GM18511 (cell line): ENCODE results near the gene ZNF70.
A peak's percentile ranks its signal among the peaks of the same experiment; 100 is the strongest.

Source experiments
- ATAC-seq: cut with Tn5 transposase; IDR thresholded peaks from one replicate; pipeline ENCODE4 v1.9.1; 2021; ENCODE audit warnings: mild to moderate bottlenecking, moderate library complexity; ENCODE audit not compliant: unreplicated experiment

ZNF70 gene

DNA sequence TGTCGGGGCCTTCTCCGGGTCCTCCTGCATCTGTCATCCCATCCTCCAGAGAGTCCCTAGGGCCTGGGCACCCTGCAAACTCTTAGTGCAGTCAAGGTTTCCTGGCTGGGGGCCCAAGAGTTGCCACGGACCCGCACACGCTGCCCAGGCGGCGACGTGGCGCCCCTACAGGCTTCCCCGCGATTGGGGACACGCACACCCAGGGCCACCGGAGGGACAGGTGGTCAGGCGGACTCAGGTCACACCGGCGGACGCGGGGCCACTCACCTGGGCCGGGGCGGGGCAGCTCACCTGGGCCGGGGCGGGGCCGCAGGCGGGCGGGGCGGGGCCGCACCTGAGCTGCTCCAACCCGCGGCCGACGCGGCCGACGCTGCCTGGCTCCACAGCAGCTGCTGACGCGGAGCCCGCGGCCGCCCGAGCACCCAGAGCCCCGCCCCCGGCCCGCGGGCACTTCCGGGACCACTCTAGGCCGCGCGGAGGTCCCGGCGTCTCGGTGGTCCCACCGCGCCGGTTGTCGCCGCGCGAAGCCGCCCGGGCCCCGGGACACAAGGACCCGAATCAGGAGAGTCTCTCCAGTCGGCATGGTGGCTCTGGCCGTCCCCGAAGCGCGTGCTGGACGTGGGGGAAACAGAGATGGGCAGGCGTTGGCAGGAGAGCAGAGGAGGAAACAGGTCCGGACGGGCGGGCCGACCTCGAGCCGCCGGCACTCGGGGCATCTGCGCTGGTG is at the start of gene ZNF70:
ZNF70 (minus strand) TSS at position 399 of the 727 bp plus-strand sequence. CDS start 5,972 bp downstream, outside the sequence.
- peak; percentile 77 for ATAC-seq

DNA sequence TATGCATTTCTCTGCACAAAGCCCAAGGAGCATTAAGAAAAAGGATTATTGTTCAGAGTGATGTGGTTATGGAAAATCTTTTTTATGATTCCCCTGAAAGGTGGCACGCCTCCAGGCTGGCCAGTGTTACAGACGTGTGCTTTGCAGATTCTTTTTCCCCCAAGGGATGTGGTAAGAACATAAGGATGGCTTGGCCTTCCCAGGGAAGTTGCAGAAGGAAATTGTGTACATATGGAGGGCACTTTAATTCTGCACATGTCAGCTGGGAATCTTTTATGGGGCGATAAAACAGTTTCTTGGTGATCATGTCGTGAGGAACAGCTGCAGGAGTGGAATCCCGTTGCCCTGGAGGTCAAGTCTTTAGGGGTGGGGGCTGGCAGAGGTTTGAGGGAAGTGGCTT is 45.5 kb upstream of the ZNF70 start:
- ATAC-seq: no peak

DNA sequence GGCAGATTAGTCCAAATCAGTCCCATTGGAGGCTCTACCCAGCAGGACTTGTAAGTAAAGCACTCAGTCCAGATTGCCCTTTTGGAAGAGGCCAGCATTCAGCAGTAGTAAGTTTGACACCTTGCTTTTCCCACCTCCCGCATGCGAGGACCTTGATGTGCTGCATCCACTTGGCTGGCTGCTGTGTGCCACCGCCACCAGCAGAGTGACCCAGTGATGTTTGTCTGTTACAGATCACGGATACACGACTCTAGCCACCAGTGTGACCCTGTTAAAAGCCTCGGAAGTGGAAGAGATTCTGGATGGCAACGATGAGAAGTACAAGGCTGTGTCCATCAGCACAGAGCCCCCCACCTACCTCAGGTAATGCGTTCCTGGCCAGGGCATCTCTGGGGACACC is 42.4 kb upstream of the ZNF70 start:
- ATAC-seq: no peak

DNA sequence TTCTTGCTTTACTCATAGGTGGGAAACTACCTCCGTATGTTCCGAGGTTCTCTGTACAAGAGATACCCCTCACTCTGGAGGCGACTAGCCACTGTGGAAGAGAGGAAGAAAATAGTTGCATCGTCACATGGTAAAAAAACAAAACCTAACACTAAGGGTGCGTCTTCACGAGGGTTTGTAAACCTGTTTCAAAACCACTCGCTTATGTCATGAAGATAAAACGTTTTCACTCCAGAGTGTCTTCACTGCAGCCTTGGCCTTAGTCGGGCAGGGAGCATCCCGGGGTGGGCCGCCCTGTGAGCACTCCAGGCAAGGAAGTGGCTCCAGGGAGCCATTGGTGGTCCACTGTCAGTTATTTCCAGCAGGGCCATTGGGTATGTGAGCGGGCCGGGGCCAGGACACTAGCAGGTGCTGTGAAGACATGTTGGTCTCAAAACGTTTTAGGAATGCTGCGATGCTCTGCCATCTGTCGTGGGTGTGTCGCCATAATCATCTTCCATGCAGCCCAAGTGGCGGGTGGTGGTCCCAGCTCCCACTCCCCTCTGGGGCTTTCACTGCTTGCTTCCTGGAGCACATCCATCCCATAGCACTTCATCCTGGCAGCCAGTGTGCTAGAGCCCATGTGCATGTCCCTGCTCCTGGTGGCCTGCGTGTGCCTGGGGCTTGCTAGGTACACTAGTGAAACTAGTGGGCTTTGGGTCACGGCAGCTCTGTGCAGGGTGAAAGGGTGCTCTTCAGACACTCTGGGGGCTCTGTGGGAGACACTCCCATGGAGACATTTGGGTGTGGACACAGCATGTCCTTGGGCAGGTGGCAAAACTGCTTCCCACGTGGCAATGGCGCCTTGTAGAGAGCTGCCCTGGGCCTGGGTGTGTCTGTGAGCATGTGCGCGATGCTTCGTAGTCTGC is 41.1 kb upstream of the ZNF70 start:
- no peak for ATAC-seq

DNA sequence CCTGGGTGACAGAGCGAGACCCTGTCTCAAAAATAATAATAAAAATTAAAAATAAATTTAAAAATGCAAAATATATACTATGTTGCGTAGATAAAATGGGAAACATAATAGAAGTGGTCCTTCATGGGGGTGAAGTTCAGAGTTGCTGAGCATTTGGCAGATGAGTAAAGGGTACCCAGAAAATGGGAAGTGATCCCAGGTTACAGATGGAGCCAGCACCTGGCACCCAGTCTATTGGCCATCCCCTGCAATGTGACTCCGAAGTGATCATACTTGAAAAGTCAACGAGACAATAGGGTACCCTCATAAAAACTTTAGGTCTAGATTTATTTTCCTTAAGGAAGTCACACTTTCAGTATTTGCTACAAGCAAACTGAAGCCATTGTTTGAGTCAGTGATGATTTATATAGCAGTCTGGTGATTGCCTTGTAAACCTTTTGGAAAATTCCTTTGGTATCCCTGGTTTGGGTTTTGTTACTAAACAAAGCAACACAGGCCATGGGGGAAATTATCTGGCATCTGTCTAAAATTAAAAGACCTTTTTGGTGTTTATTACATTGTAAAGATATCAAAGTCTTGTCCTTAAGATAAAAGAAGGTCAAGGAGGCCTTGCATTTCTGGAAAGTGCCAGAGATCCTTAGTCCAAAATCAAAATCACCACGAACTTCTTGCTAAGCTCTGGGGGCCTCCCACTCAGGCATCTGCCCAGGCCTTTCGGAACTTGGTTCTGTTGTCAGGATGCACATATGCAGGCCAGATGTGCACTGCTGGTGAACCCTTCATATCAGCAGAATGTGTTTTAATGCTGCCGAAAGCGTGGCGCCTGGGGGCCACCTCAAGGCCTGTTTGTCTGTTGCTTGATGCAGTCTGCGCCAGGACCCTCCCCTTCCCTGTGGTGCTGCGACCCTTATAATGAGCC is 40.2 kb upstream of the ZNF70 start:
- no peak for ATAC-seq

DNA sequence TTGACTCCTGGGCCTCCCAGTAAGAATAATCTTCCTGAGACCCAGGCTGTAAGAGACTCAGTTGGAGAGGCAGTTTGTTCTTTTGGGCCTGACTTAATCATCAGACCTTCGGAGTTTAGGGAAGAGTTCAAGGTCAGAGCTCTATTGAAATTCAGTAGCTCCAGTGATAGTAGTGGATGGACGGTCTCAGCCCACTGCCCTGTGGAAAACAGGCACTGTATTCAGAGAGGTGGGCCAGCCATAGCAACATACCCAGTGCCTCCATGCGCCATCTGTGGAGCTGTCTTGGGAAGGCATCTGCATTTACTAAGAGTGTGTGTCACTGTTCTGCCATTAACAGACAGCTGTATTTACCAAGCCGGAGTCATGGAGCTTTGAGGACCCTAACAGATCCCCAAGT is 38.7 kb upstream of the ZNF70 start:
- ATAC-seq: no peak

DNA sequence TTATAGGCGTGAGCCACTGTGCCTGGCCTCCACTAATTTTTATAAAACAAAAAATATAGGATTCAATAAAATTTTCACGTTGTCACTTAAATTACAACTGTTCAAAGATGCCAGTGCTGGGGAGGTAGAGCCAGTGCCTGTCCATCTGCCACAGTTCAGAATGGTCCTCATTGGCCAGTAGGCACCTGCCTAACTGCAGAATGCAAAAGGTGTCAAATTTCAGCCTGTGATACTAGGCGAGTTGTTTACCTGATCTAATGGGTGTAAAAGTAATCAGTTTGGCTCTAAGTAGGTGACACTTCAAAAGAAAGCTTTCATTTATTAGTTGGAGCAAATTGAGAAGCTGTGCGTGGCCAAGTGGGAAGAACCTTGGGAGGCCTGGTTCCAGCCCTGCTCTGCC is 38.2 kb upstream of the ZNF70 start:
- ATAC-seq: no peak

DNA sequence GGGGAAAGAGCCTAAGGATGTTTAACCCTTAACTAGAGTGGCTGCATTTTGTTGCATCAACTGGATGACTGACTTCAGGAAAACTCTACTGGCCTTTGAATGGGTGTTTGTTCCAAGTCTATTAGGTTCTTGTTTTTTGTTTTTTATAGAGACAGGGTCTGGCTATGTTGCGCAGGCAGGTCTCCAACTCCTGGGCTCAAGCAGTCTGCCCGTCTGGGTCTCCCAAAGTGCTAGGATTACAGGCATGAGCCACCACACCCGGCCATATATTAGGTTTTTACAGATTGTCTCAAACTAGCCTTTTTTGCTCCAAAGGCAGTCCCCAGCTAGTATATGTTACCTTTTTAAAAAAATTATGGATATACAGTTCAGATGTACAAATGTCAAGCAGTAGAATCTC is 37.0 kb upstream of the ZNF70 start:
- ATAC-seq: no peak

DNA sequence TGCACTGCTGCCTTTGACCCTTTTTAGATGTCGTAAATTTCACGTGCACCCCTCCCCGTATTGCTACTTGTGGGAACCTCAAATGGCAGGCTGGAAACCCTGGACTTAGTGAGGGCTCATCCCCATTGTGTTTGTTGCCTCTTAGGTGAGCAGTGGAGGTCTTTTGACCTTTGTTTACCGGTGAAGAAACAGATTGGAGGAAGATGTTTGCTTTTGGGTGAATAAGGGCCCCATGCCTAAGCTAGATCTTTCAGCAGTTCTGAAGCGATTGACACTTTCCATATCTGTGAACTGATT is 36.6 kb upstream of the ZNF70 start:
- no peak for ATAC-seq

DNA sequence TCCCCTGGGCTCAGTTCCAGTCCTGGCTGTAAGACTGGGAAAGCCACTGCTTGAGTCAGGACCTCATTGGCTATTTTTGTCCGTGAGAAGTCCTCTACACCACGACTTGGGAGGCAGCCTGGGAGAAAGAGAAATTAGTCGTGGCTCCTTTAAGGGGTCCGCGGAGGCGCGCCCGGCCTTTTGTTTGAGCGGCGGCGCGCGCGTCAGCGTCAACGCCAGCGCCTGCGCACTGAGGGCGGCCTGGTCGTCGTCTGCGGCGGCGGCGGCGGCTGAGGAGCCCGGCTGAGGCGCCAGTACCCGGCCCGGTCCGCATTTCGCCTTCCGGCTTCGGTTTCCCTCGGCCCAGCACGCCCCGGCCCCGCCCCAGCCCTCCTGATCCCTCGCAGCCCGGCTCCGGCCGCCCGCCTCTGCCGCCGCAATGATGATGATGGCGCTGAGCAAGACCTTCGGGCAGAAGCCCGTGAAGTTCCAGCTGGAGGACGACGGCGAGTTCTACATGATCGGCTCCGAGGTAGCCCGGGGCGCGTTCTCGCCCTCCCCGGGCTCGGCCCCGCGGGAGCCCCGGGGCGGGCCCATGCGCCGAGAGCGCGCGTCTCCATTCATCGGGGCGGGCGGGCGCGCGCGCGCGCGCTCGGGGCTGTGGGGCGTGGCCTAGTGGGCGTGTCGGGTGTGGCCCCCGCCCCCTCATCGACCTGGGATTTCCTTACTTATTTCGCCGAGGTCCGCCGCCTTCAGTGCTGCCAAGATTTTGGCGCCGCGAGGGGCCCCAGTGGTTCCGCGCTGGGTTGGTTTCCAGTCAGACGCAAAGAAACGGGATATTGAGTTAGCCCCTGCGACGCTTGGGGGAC is 36.1 kb upstream of the ZNF70 start, which contains the start of gene SMARCB1:
SMARCB1 (plus strand) TSS at position 215 of the 848 bp plus-strand sequence; CDS start at position 419, 204 bp downstream.
- peak; percentile 76 for ATAC-seq

DNA sequence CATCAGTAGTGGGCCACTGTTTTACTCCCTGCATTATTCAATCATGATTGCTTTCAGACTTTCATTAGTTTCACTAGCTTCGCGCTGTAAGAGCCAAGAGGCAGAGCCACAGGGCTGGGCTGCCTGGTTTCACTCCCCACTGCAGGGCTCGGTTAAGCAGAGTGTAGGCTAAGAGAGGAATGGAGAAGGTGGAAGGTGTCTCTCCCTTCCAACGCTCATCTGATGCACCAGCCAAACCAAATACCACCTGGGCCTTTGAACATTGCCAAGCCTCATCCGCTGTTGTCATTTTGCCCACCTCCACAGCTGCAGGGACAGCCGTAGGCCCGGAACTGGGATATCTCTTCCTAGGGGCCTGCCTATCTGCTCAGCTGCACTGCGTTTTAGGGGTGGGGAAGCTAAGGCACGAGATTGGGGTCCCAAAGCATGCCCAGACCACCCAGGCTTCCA is 35.4 kb upstream of the ZNF70 start:
- ATAC-seq: no peak

DNA sequence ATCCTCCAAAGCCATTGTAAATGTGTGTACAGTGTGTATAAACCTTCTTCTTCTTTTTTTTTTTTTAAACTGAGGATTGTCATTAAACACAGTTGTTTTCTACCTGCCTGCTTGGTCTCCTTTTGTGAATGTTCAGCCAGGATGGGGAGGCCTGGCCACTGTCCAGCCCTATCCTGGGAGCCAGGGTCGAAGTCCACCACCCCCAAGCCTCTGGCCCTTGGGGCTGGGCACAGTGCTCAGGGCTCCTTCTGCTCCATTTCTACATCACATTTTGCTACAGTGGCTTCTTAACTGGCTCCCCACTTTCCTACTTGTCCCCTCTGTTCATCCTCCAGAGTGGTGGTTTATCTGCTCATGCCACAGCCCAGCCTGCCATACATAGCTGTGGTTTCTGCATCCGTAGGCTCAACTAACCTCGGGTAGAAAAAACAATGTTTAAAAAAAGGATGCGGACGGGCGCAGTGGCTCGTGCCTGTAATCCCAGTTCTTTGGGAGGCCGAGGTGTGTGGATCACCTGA is 33.4 kb upstream of the ZNF70 start:
- no peak for ATAC-seq

DNA sequence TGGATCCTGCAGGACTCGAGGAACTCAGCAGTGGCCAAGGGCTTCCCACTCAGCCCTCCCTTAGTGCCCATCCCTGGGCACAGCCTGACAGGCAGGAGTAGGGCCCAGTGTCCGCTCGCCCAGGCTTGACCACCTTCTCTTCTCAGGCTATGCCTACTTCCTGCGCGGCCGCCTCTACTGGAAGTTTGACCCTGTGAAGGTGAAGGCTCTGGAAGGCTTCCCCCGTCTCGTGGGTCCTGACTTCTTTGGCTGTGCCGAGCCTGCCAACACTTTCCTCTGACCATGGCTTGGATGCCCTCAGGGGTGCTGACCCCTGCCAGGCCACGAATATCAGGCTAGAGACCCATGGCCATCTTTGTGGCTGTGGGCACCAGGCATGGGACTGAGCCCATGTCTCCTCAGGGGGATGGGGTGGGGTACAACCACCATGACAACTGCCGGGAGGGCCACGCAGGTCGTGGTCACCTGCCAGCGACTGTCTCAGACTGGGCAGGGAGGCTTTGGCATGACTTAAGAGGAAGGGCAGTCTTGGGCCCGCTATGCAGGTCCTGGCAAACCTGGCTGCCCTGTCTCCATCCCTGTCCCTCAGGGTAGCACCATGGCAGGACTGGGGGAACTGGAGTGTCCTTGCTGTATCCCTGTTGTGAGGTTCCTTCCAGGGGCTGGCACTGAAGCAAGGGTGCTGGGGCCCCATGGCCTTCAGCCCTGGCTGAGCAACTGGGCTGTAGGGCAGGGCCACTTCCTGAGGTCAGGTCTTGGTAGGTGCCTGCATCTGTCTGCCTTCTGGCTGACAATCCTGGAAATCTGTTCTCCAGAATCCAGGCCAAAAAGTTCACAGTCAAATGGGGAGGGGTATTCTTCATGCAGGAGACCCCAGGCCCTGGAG is 32.6 kb upstream of the ZNF70 start:
- no peak for ATAC-seq

DNA sequence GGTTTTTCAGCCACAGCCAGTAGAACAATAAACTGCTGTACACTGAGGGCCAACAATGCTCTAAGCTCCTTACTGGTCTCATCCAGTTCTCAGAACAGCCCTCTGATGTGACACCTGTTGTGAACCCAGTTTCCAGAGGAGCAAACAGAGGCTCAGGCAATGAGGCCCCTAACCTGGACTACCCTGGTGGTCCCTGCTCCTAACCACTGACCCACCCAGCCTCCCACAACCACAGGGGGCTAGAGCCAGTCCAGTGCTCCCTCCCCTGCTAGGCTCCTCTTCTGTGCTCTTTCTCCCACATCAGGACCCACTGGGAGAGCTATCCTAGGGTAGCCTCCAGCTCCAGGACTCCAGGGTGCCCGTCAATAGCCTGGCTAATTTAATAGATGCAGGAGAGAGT is 31.8 kb upstream of the ZNF70 start:
- ATAC-seq: no peak

DNA sequence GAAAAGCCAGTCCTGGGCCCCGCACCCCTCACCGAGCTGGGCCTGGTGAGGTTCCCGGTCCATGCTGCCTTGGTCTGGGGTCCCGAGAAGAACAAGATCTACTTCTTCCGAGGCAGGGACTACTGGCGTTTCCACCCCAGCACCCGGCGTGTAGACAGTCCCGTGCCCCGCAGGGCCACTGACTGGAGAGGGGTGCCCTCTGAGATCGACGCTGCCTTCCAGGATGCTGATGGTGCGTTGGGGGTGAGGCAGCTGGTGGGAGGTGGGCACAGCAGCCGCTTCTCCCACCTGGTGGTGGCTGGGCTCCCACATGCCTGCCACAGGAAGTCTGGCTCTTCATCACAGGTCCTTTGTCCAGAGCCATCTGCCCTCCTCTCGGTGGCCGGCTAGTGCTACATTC is 31.3 kb upstream of the ZNF70 start:
- no peak for ATAC-seq

DNA sequence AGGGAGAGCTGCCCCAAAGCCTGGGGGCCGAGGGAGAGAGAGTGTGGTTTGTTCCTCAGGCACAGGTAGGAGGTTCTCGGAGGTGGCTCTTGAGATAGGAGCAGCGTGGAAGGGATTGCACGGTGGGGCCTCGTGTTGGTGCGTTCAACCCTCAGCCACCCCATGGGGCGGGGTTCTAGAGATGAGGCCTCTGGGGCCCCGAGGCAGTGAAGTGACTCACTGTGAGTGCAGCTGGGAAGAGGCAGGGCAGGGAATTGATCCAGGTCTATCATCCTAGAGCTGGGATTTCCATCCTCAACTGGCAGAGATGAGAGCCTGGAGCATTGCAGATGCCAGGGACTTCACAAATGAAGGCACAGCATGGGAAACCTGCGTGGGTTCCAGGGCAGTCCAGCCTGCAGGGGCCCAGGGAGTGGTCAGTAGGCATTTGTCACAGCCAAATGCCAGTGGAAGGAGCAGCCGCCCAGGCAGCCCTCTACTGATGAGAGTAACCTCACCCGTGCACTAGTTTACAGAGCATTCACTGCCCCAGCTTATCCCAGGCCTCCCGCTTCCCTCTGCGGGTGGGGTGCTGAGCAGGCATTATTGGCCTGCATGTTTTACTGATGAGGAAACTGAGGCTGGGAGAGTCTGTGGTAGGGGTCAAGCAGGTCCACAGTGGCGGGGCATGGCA is 30.7 kb upstream of the ZNF70 start:
- no peak for ATAC-seq

DNA sequence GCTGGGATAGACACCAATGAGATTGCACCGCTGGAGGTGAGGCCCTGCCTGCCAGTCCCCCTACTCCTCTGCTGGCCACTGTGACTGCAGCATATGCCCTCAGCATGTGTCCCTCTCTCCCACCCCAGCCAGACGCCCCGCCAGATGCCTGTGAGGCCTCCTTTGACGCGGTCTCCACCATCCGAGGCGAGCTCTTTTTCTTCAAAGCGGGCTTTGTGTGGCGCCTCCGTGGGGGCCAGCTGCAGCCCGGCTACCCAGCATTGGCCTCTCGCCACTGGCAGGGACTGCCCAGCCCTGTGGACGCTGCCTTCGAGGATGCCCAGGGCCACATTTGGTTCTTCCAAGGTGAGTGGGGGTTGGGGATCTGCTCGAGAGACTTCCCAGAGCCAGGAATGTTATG is 30.2 kb upstream of the ZNF70 start:
- no peak for ATAC-seq

DNA sequence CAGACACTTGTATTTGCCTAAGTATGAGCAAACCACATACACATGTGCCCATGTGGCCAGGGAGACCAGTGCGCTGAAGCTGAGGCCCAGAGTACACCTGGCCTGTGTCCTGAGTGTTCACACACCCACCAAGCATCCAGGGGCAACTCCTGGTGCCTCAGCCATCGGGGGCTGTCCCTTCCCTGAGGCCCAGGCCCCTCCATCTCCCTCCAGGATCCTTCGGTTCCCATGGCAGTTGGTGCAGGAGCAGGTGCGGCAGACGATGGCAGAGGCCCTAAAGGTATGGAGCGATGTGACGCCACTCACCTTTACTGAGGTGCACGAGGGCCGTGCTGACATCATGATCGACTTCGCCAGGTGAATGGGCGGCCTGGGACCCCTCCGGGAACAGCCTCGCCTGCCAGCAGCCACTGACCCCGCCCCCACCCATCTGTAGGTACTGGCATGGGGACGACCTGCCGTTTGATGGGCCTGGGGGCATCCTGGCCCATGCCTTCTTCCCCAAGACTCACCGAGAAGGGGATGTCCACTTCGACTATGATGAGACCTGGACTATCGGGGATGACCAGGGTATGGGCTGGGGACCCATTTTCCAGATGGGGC is 29.3 kb upstream of the ZNF70 start:
- ATAC-seq: no peak
